GM18519 (cell line): ENCODE measurements around the gene ALKBH6.
"Not testable (repeated sequence)": the region's sequence is repeated elsewhere in the genome, so short reads cannot be mapped to it uniquely, and the experiment has no call there.

ENCODE experiments used
- ATAC-seq: cut with Tn5 transposase; IDR thresholded peaks from one replicate; pipeline ENCODE4 v1.9.1; 2021; ENCODE audit warnings: mild to moderate bottlenecking, moderate library complexity; ENCODE audit not compliant: unreplicated experiment, low FRiP score

ALKBH6 gene

DNA sequence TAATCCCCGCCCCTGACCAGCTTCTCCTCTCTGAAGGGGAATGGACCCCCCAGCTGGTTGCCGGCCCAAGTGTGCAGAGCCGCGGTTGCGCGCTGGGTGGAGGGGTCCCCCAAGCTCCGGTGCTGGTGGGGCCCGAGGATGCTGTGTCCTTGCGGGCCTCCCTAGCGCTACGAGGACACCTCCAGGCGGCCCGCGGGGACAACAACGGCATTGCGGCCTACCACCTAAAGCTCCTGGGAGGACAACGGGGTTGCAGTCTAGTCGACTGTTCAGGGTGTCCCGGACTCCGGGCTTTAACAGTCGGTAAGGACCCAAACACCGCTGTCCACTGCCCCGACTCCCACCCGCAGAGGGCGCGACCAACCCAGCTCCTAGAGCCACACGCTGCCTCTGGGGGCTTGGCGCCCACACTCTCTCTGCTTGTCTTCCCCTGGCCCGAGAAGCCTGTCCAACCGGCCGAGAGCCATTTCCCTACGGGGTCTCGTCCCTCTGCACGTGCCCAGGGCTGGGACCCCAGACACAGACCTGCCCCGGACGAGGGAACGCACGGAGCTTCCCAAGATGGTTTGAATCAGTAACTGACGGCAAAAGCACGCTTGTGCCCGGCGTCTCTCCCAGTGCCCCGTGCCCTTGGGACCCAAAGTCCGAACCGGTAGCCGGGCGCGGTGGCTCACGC is 20.0 kb downstream of the ALKBH6 start:
- ATAC-seq, result no peak

DNA sequence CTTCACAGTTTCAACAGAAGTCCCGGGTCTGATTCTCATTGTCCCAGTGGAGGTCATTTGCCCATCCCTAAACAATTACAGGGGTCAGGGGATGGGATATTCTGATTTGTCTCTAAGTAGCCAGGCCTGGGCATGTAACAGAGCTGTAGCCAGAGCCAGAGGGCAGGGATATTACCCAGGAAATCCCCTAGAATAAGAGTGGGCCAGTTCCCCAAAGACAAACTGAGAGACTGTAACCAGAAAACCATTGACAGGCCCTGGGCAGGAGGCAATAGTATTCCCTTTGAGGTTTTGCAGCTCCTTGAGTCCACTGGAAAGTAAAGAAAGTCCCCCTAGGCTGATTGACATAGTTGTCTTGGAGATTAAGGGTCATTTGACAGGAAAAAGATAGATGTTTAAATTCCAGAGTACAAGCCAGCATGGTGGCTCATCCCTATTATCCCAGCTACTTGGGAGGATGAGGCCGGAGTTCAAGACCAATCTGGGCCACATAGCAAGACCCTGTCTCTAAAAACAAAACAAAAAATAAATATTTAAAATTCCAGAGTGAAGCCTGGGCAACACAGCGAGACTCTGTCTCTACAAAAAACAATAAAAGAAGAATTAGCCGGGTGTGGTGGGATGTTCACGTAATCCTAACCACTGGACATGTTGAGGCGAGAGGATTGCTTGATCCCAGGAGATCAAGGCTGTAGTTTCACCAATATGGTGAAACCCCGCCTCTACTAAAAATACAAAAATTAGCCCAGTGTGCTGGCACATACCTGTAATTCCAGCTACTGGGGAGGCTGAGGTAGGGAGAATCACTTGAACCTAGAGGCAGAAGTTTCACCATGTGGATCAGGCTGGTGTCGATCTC is 20.9 kb downstream of the ALKBH6 start:
- no peak for ATAC-seq

DNA sequence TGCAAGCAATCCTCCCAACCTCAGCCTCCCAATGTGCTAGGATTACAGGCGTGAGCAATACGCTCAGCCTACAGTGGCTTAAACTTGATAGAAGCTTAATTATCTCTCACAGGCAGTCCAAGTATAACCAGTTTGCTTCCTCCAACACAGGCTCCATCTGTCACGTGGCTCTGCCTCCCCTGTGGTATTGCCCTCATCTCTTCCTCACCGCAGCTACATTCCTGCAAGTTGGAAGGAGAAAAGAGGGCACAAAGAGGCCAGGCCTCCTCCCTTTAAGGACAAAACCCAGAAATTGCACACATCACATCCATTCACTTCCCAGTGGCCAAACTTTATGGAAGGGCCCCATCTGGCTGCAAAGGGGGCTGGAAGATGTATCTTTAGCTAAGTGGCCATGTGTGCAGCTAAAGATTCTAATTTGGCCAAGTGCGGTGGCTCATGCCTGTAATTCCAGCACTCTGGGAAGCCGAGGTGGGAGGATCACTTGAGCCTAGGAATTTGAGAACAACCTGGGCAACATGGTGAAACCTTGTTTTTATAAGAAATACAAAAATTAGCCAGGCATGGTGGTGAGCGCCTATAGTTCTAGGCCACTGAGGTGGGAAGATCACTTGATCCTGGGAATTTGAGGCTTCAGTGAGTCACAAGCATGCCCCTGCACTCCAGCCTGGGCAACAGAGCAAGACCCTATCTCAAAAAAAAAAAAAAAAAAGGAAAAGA is 22.1 kb downstream of the ALKBH6 start:
- ATAC-seq, result no peak

DNA sequence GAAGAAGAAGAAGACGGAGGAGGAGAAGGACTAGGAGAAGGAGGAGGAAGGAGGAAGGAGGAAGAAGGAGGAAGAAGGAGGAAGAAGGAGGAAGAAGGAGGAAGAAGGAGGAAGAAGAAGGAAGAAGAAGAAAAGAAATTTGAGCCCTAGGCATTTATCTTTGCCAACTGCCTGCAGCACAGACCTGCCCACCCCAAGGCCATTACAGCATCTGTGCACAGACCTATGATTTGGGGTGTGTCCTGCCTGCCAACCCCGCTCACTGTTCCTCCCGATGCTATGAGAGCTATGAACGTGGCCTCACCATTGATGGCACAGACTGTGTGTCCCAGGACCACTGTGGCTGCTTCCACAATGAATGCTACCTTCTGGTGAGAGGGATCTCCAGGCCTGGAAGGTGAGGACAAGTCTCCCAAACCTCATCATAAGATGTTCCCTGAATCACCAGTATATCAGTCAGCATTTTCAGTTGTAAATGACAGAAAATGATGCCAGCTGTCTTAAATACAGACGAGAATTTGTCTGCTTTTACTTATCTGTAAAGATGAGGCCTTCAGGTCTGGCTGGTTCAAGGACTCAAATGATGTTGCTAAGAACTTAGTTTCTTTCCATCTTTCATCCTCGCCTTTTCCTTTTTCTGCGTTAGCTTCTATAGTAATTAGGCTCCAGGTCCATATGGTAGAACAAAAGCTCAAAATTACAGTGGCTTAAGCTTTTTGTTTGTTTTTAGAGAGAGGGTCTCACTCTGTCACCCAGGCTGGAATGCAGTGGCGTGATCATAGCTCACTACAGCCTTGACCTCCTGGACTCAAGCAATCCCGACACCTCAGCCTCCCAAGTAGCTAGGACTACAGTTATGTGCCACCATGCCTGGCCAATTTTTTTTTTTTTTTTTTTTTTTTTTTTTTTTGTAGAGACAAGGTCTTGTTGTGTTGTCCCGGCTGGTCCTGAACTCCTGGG is 23.0 kb downstream of the ALKBH6 start:
- no peak for ATAC-seq

DNA sequence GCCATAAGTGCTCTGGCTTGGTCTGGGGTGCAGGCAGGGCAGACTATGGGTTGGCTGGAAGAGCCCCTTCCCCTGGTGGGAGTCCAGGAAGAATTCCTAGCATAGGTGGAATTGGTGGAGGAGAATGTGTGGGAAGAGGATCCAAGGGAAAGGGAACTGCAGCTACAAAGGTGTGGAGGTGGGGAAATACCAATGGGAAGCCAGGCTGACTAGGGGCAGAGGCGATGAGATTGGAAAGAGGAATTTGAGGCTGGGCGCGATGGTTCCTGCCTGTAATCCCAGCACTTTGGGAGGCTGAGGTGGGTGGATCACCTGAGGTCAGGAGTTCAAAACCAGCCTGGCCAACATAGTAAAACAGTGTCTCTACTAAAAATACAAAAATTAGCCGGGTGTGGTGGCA is 23.9 kb downstream of the ALKBH6 start:
- ATAC-seq, result no peak

DNA sequence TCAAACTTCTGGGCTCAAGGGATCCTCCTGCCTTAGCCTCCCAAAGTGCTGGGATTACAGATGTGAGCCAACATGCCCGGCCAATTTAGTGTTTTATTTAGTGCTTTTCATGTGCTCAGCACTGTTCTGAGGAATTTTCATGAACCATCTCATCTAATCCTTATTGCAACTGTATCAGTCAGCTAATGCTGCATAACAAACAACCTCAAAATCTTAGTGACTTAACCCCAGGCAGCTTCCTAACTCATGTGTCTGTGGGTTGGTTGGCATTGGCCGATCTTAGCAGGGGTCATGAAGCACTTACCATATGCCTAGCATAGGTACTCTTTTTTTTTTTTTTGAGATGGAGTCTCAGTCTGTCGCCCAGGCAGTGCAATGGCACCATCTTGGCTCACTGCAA is 25.2 kb downstream of the ALKBH6 start:
- ATAC-seq, result no peak

DNA sequence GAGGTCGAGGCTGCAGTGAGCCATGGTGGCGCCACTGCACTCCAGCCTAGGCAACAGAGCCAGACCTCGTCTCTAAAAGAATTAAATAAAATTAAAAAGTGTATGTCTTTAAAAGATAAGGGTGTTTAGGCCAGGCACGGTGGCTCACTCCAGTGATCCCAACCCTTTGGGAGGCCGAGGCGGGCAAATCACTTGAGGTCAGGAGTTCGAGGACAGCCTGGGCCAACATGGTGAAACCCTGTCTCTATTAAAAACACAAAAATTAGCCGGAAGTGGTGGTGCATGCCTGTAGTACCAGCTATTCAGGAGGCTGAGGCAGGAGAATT is 26.5 kb downstream of the ALKBH6 start:
- no peak for ATAC-seq

DNA sequence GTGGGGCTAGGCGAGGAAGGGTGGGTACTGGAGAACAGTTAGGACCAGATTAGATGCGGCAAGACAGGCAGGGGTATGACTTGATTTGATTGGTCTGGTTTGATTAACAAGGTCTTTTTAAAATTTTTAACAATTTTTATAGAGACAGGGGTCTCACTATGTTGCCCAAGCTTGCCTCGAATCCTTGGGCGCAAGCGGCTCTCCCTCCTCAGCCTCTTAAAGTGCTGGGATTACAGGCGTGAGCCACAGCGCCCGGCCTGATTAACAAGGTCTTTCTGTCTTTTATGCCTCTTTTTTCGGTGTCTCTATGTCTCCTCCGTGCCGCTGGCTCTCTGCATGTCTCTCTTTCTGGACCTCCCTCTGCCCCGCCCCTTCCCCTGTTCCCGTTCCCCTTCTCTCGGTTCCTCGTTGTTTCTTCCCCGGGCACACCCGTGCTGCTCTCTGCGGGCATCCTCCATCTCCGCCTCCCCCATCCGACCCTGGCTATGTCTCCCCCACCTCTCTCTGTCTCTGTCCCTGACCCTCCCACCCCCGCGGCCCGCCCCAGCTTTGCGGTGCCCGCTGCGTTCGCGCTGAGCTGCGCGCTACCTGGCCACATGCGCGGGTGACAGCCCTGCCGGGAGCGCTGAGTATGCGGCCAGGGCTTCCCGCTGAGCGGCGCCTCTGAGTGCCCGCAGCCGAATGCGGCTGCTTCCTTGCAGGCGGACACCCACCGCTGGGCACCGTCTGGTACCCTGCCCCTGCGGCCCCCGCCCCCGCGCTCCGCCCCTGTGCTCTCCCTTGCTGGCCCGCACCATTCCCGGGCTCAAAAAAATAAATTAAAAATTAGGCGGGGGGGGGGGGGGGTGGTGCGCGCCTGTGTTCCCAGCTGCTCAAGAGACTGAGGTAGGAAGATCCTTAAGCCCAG is 27.1 kb downstream of the ALKBH6 start:
- no peak for ATAC-seq

DNA sequence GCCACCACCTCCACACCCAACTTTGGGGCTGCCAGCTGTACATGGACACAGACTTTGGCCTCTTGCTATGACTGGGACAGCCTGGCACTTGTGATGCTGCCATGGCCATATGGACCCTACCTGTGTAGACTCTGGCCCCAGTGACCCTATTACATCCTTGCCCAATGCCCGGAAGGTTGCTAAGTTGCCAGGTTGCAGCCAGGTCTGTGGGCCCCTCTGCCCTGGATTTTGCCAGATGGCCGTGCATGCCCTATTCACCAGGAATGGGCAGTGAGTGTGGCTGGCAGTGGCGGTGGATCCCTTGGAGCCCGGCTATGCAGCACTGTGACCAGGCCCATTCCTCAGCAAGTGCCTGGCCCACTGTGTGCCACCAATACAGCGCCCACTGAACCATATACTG is 27.9 kb downstream of the ALKBH6 start:
- ATAC-seq, result no peak

DNA sequence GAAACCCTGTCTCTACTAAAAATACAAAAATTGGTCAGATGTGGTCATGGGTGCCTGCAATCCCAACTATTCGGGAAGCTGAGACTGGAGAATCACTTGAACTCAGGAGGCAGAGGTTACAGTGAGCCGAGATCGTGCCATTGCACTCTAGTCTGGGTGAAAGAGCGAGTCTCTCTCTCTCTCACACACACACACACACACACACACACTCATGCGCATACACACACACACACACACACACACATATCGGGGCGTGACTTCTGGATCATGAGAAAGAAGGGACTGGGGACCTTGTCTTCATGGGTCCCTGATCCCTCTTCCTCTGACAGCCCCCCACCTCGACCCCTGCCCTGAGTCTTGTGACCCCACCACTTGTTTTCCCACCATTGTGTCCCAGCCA is 30.8 kb downstream of the ALKBH6 start:
- ATAC-seq, result no peak

DNA sequence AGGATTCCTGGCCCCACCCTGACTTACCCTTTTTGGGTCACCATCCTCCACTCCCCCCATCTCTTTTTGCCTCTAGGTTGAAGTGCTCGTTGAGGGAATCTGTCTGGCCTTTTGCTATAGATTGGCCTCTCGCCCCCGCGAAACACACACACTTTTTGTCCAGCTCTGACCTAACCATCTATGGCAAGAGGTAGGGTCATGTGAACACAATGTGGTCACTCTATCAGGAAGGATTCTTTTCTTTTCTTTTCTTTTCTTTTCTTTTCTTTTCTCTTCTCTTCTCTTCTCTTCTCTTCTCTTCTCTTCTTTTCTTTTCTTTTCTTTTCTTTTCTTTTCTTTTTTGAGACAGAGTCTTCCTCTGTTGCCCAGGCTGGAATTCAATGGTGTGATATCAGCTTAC is 33.0 kb downstream of the ALKBH6 start:
- ATAC-seq, result not testable (repeated sequence)

DNA sequence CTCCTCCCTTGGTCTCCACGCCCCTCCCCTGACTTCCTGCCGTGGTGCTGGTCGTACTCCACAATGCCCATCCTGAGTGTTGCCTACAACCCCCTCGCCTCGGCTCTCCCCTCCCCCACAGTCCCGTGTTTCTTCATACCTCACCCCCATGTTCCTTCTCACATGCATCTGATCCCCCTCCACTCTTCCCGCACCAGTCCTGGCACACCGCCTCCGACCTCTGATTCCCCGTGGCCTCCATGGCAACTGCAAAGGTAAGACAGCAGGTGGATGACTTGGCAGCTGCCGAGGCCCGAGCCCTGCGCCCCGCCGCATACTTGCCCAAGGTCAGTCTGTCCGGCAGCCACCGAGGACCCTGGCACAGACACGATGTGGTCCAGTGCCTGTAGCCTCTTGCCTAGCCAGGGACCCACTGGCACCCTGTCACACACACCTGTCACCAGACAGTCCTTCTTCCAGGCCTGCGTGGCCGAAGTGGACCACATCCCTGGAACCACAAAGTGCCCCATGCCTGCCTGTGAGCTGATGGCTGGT is 35.1 kb downstream of the ALKBH6 start:
- no peak for ATAC-seq

DNA sequence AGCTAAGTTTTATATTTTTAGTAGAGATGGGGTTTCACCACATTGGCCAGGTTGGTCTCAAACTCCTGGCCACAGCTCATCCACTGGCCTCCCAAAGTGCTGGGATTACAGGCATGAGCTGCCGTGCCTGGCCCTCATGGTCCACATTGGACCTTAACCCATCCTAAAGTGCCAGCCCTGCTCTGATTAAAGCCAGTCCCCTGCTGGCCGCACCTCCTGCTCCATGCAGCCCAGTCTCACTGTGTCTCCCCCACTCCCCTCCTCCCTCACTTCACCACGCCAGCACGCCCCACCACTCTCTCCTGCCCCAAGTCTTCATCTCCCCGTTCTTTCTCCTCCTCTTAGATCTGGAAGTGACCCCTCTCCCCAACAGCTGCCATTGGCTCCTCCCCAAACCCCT is 35.7 kb downstream of the ALKBH6 start:
- no peak for ATAC-seq

DNA sequence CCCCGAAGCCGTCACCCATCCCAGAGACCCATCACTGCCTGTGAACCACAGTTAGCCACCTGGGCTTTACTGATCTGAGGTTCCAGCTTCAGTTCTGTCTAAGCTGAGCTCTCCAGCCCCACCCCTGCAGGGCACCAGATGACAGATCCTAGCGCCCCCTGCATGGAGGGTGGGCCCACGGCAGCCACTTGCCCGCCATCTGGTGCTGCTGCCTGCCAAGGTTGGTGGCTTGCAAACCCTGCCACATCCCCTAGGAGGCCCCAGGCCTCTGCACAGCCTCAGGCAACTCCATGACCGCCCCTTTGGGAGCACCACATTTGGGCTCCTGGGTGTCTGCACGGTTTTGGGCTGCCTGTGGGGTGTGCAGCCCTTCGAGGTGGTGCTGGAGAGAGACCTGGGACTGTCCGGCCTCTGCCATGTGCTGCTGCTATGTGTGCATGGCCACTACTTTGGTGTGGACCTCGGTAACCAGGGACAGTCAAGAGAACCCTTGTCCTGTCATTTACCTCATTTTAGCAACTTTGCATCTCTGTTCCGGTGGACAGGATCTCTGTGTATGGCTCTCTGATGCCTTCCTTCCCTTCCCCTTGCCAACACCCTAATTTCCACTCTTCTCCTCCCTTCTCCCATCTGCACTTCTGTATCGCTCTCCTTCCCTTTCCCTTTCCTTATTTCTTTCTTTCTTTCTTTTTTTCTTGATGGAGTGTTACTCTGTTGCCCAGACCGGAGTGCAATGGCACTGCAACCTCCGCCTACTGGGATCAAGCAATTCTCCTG is 36.4 kb downstream of the ALKBH6 start:
- no peak for ATAC-seq

DNA sequence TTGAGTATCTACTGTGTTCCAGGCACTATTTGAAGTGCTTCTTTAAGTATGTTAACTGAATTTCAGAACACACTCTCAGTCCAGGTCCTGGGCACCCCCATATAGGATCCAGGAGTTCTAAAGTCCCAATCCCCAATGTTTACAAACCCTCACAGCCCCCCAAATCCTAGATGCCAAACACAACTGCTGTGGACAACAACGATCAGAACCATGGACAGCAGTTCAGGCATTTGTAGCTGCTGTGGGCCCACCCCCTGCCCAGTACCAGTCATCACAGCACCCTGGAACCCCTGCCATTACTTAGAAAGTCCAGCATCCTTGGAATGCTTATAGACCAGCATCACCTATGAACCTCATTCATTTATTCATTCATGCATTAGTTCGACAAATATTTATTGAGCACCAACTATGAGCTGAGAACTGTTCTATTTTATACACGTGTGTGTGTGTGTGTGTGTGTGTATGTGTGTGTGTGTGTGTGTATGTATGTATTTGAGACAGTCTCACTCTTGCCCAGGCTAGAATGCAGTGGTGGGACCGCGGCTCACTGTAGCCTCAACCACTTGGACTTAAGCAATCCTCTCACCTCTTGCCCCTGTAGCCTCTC is 38.3 kb downstream of the ALKBH6 start:
- no peak for ATAC-seq

DNA sequence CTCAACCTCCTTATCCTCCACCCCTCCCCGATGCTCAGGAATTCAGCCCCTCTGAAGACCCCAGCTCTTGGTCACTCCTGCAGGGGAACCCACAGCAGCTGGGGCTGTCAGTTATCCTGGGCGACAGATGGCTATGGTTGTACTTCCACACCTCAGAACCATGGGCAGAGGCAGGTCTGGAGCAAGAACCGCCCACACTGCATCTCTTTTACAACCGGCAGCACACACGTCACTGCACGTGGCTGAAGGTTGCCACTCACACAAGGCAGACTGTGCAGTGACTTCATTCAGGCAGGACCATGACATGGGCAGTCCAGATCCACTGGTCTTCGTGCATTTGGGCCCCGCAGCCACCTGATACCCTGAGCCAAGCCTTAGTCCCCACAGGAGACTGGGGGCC is 40.5 kb downstream of the ALKBH6 start:
- ATAC-seq, result no peak

DNA sequence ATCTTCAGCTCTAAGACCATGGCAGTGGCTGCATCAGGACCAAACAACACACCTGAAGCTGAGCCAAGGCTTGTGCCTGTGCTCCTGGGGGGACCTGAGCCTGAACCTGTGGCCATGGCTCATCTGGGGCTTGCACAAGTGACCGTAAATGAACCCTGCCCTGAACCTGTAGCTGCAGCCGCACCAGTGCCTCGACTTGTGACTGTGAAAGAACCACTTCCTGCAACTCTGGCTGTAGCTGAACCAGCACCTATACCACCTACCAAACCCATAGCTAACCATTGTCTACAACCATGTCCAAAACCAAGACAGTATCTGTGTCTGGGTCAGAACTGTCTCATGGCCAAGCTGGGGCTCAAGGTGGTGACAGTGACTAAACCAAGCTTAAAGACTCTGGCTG is 47.2 kb downstream of the ALKBH6 start:
- ATAC-seq, result no peak

DNA sequence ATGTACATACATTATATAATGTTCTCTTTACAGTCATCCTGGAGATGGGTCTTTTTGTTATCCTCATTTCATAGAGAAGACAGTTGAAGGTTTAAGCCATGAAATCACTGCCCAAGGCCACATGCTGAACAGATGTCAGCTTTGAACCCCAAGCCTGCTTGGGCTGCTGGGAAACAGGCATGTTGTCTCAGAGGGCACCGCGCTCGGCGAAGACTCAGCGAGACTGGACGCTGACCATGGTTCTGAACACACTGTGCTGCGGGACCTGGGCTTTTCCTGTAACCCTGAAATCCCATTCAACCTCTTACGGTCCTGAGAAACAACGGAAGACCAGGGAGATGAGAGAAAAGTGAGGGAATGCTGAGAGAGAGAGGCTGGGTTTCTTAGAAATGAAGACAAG is 50.5 kb downstream of the ALKBH6 start:
- no peak for ATAC-seq
